ENCODE results near the gene LSM12.

The LSM12 gene

DNA sequence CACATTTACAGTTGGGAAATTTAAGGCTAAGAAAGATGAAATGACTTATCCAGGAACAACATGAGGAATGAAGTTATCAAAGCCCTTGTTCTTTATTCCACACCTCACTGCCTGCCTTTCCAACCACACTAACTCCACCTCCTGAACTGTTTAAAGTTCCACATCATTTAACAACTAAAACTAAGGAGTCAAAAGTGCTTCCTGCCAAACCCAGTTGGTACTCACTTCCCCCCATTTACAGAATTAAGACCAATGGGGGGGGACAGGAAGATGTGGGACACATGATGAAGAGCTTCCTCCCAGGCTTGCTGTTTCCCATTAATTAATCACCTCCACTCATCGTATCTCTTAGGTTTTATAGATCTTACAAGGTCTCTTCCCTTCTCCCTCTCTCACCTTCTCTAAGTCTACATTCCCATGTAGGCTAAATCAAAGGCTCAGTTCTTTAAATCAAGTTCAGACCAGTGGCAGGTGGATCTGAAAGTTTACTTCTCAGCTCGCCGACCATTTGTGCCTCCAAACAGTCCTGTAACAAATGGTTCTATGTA lies 32.5 kb downstream of the LSM12 start:
- no peak overlapping the region for H3K4me3 ChIP-seq (ENCODE audit: low read depth, low read length)
- no peak for DNase-seq (ENCODE audit: low read depth)
- TF ChIP-seq MYC (IDR thresholded peaks at IDR 0.05; ENCODE audit: low read depth, low read length) (no peak), MAX (IDR thresholded peaks at IDR 0.05; ENCODE audit: low read depth, low read length) (no peak), POLR2A (IDR thresholded peaks at IDR 0.05; ENCODE audit: extremely low read depth, insufficient read length) (no peak), CTCF (IDR thresholded peaks at IDR 0.05; ENCODE audit: low read depth, low read length) (no peak)

GRCh38 chr17:44030482-44030881 lies 36.0 kb downstream of the LSM12 start:
- H3K4me3 ChIP-seq (ENCODE audit: low read depth, low read length): no peak overlapping the region
- TF ChIP-seq POLR2A (IDR thresholded peaks at IDR 0.05; ENCODE audit: extremely low read depth, insufficient read length) (no peak), MYC (IDR thresholded peaks at IDR 0.05; ENCODE audit: low read depth, low read length) (no peak), CTCF (IDR thresholded peaks at IDR 0.05; ENCODE audit: low read depth, low read length) (no peak), MAX (IDR thresholded peaks at IDR 0.05; ENCODE audit: low read depth, low read length) (no peak)
- no peak for DNase-seq (ENCODE audit: low read depth)

DNA sequence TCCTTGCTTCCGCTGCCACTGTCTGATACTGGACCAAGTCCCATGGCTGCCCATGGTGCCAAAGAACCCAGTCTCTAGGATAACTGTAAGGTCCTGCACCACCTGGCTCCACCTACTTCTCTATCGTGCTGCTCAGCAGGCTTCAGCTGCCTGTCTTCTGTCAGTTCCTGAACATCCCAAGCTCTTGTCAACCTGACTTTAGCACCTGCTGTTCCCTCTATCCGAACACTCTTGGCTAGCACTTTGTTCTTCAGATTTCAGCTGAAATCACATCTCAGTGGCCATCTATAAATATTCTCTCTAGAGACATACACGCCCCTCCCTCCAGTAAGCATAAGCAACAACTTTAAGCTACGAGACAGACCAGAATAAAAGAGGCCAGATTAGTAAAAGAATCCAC lies 36.7 kb downstream of the LSM12 start:
- no peak for TF ChIP-seq POLR2A (IDR thresholded peaks at IDR 0.05; ENCODE audit: extremely low read depth, insufficient read length)
- no peak for TF ChIP-seq MYC (IDR thresholded peaks at IDR 0.05; ENCODE audit: low read depth, low read length)
- no peak for TF ChIP-seq CTCF (IDR thresholded peaks at IDR 0.05; ENCODE audit: low read depth, low read length)
- TF ChIP-seq MAX (IDR thresholded peaks at IDR 0.05; ENCODE audit: low read depth, low read length): no peak
- DNase-seq (ENCODE audit: low read depth): no peak
- no peak overlapping the region for H3K4me3 ChIP-seq (ENCODE audit: low read depth, low read length)

DNA sequence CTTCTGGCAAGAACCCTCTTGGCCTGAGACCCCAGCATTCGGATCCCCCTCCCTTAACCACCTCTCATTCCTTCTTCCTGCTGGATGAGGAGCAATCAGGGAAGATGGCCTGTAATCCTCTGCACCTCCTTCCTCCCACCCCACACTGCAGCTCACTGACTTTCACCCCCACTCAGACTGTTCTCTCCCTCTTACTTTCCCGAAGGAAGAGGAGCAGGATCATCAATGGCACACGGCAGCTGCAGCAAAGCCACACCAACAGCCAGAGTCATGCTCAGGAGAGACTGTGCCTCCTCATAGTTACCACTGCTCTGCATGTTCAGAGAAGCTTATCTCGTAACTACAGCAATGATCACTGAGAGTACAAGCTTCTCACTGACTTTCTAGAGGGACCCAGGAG lies 41.6 kb downstream of the LSM12 start:
- no peak for DNase-seq (ENCODE audit: low read depth)
- no peak overlapping the region for H3K4me3 ChIP-seq (ENCODE audit: low read depth, low read length)
- TF ChIP-seq MYC (IDR thresholded peaks at IDR 0.05; ENCODE audit: low read depth, low read length) (no peak), CTCF (IDR thresholded peaks at IDR 0.05; ENCODE audit: low read depth, low read length) (no peak), POLR2A (IDR thresholded peaks at IDR 0.05; ENCODE audit: extremely low read depth, insufficient read length) (no peak), MAX (IDR thresholded peaks at IDR 0.05; ENCODE audit: low read depth, low read length) (no peak)

- no peak for DNase-seq (ENCODE audit: low read depth)
- H3K4me3 ChIP-seq (ENCODE audit: low read depth, low read length): no peak overlapping the region
- TF ChIP-seq MYC (IDR thresholded peaks at IDR 0.05; ENCODE audit: low read depth, low read length): no peak
- no peak for TF ChIP-seq CTCF (IDR thresholded peaks at IDR 0.05; ENCODE audit: low read depth, low read length)
- TF ChIP-seq POLR2A (IDR thresholded peaks at IDR 0.05; ENCODE audit: extremely low read depth, insufficient read length): no peak
- TF ChIP-seq MAX (IDR thresholded peaks at IDR 0.05; ENCODE audit: low read depth, low read length): no peak
Observed at GRCh38 chr17:44024271-44024663, 42.2 kb downstream of the LSM12 start.
